Activated T-helper 17 cell treated with anti-CD3 and anti-CD28 coated beads, Interleukin-2, amount 50 U/mL, for 72 hours (primary cell): ENCODE data around the gene PPP1R3G. TPM values are rescaled to one million over a fixed set of nuclear protein-coding genes. Genes with fewer than 3 reads are reported as not detected.

ENCODE experiments used
- ATAC-seq: fragments of 150-1000 bp; cut with Tn5 transposase; replicated peaks from 2 replicates; pipeline ENCODE4 v1.10.0; 2021; ENCODE audit warnings: mild to moderate bottlenecking, moderate library complexity
- H3K27ac Mint-ChIP-seq: one replicate; pipeline ENCODE4 v1.8.0; 2022; ENCODE audit warnings: mixed read lengths
- H3K27me3 Mint-ChIP-seq: one replicate; pipeline ENCODE4 v1.8.0; 2022; ENCODE audit warnings: mixed read lengths
- H3K36me3 Mint-ChIP-seq: one replicate; pipeline ENCODE4 v1.8.0; 2022; ENCODE audit warnings: low read depth, mild to moderate bottlenecking, mixed read lengths
- H3K4me1 Mint-ChIP-seq: one replicate; pipeline ENCODE4 v1.8.0; 2022; ENCODE audit warnings: mixed read lengths
- H3K4me3 Mint-ChIP-seq: one replicate; pipeline ENCODE4 v1.8.0; 2022; ENCODE audit warnings: mild to moderate bottlenecking, mixed read lengths
- H3K9me3 Mint-ChIP-seq: one replicate; pipeline ENCODE4 v1.8.0; 2022; ENCODE audit warnings: mixed read lengths
- total RNA-seq, 2 donors: library from RNA; stranded (reverse); gene quantifications; one replicate each; pipeline ENCODE4 v1.2.3, GENCODE V29; 2022

PPP1R3G gene
- total RNA-seq, 2 donors from 2014 or later: 0.05 TPM; not detected in 1

- Mint-ChIP-seq H3K4me1 (peaks cover 6% of the 10 kb centered on the region), H3K36me3 (no peaks in the 10 kb centered on the region), H3K27me3 (peaks cover 26% of the 10 kb centered on the region), H3K9me3 (no peaks in the 10 kb centered on the region), H3K4me3 (no peak overlapping the region), H3K27ac (no peak overlapping the region)
- no peak for ATAC-seq
Measured at GRCh38 chr6:5094327-5094726, 9.2 kb downstream of the PPP1R3G start.

- Mint-ChIP-seq H3K36me3 (no peaks in the 10 kb centered on the region), H3K4me1 (peaks cover 6% of the 10 kb centered on the region), H3K27ac (no peak overlapping the region), H3K27me3 (peaks cover 23% of the 10 kb centered on the region), H3K9me3 (peaks cover 5% of the 10 kb centered on the region), H3K4me3 (no peak overlapping the region)
- ATAC-seq: no peak
Measured at GRCh38 chr6:5095236-5095635, 10.1 kb downstream of the PPP1R3G start.

- no peak overlapping the region for H3K4me3 Mint-ChIP-seq
- H3K9me3 Mint-ChIP-seq: peaks cover 10% of the 10 kb centered on the region
- peaks cover 15% of the 10 kb centered on the region for H3K27me3 Mint-ChIP-seq
- no peak for ATAC-seq
- H3K27ac Mint-ChIP-seq: no peak overlapping the region
- no peaks in the 10 kb centered on the region for H3K36me3 Mint-ChIP-seq
- peaks cover 4% of the 10 kb centered on the region for H3K4me1 Mint-ChIP-seq
Measured at GRCh38 chr6:5096482-5096881, 11.3 kb downstream of the PPP1R3G start.

GRCh38 chr6:5098501-5099270 lies 13.5 kb downstream of the PPP1R3G start:
- Mint-ChIP-seq H3K36me3 (no peaks in the 10 kb centered on the region), H3K9me3 (peaks cover 10% of the 10 kb centered on the region), H3K27ac (no peak overlapping the region), H3K4me1 (no peaks in the 10 kb centered on the region), H3K27me3 (peaks cover 5% of the 10 kb centered on the region), H3K4me3 (no peak overlapping the region)
- ATAC-seq: no peak

GRCh38 chr6:5099537-5099936 lies 14.4 kb downstream of the PPP1R3G start:
- no peaks in the 10 kb centered on the region for H3K36me3 Mint-ChIP-seq
- ATAC-seq: no peak
- H3K4me1 Mint-ChIP-seq: no peaks in the 10 kb centered on the region
- H3K9me3 Mint-ChIP-seq: peaks cover 10% of the 10 kb centered on the region
- no peak overlapping the region for H3K27ac Mint-ChIP-seq
- H3K4me3 Mint-ChIP-seq: no peak overlapping the region
- peaks cover 3% of the 10 kb centered on the region for H3K27me3 Mint-ChIP-seq

- Mint-ChIP-seq H3K27ac (no peak overlapping the region), H3K4me3 (no peak overlapping the region), H3K4me1 (no peaks in the 10 kb centered on the region), H3K27me3 (no peaks in the 10 kb centered on the region), H3K36me3 (no peaks in the 10 kb centered on the region), H3K9me3 (peaks cover 10% of the 10 kb centered on the region)
- no peak for ATAC-seq
Measured at GRCh38 chr6:5100806-5101205, 15.7 kb downstream of the PPP1R3G start.

- Mint-ChIP-seq H3K27ac (no peak overlapping the region), H3K4me3 (no peak overlapping the region), H3K9me3 (peaks cover 10% of the 10 kb centered on the region), H3K4me1 (no peaks in the 10 kb centered on the region), H3K36me3 (no peaks in the 10 kb centered on the region), H3K27me3 (no peaks in the 10 kb centered on the region)
- no peak for ATAC-seq
Measured at GRCh38 chr6:5102267-5102970, 17.3 kb downstream of the PPP1R3G start.

- peaks cover 10% of the 10 kb centered on the region for H3K9me3 Mint-ChIP-seq
- no peak for ATAC-seq
- H3K36me3 Mint-ChIP-seq: no peaks in the 10 kb centered on the region
- no peak overlapping the region for H3K4me3 Mint-ChIP-seq
- H3K27me3 Mint-ChIP-seq: no peaks in the 10 kb centered on the region
- H3K27ac Mint-ChIP-seq: no peak overlapping the region
- no peaks in the 10 kb centered on the region for H3K4me1 Mint-ChIP-seq
Measured at GRCh38 chr6:5103250-5103649, 18.1 kb downstream of the PPP1R3G start.

- Mint-ChIP-seq H3K9me3 (peaks cover 7% of the 10 kb centered on the region), H3K4me1 (no peaks in the 10 kb centered on the region), H3K27me3 (no peaks in the 10 kb centered on the region), H3K4me3 (no peak overlapping the region), H3K27ac (no peak overlapping the region), H3K36me3 (no peaks in the 10 kb centered on the region)
- ATAC-seq: no peak
Measured at GRCh38 chr6:5104667-5105066, 19.5 kb downstream of the PPP1R3G start.

GRCh38 chr6:5105146-5105545 lies 20.0 kb downstream of the PPP1R3G start:
- H3K27me3 Mint-ChIP-seq: no peaks in the 10 kb centered on the region
- no peak overlapping the region for H3K27ac Mint-ChIP-seq
- H3K4me1 Mint-ChIP-seq: no peaks in the 10 kb centered on the region
- H3K9me3 Mint-ChIP-seq: peaks cover 5% of the 10 kb centered on the region
- H3K4me3 Mint-ChIP-seq: no peak overlapping the region
- no peaks in the 10 kb centered on the region for H3K36me3 Mint-ChIP-seq
- ATAC-seq: no peak

GRCh38 chr6:5107341-5107740 lies 22.2 kb downstream of the PPP1R3G start:
- Mint-ChIP-seq H3K4me3 (no peak overlapping the region), H3K27me3 (no peaks in the 10 kb centered on the region), H3K36me3 (no peaks in the 10 kb centered on the region), H3K4me1 (no peaks in the 10 kb centered on the region), H3K27ac (no peak overlapping the region), H3K9me3 (no peaks in the 10 kb centered on the region)
- ATAC-seq: no peak

- Mint-ChIP-seq H3K4me1 (no peaks in the 10 kb centered on the region), H3K4me3 (no peak overlapping the region), H3K9me3 (no peaks in the 10 kb centered on the region), H3K36me3 (no peaks in the 10 kb centered on the region), H3K27me3 (no peaks in the 10 kb centered on the region), H3K27ac (no peak overlapping the region)
- ATAC-seq: no peak
Measured at GRCh38 chr6:5108068-5108467, 22.9 kb downstream of the PPP1R3G start.

GRCh38 chr6:5108536-5109150 lies 23.5 kb downstream of the PPP1R3G start:
- H3K36me3 Mint-ChIP-seq: no peaks in the 10 kb centered on the region
- ATAC-seq: no peak
- no peak overlapping the region for H3K4me3 Mint-ChIP-seq
- H3K27me3 Mint-ChIP-seq: no peaks in the 10 kb centered on the region
- H3K4me1 Mint-ChIP-seq: no peaks in the 10 kb centered on the region
- H3K9me3 Mint-ChIP-seq: no peaks in the 10 kb centered on the region
- H3K27ac Mint-ChIP-seq: no peak overlapping the region

GRCh38 chr6:5109436-5109835 lies 24.3 kb downstream of the PPP1R3G start:
- H3K4me3 Mint-ChIP-seq: no peak overlapping the region
- H3K36me3 Mint-ChIP-seq: no peaks in the 10 kb centered on the region
- ATAC-seq: no peak
- no peaks in the 10 kb centered on the region for H3K9me3 Mint-ChIP-seq
- no peaks in the 10 kb centered on the region for H3K27me3 Mint-ChIP-seq
- H3K27ac Mint-ChIP-seq: no peak overlapping the region
- no peaks in the 10 kb centered on the region for H3K4me1 Mint-ChIP-seq

- Mint-ChIP-seq H3K4me1 (no peaks in the 10 kb centered on the region), H3K27ac (no peak overlapping the region), H3K9me3 (no peaks in the 10 kb centered on the region), H3K27me3 (no peaks in the 10 kb centered on the region), H3K36me3 (no peaks in the 10 kb centered on the region), H3K4me3 (no peak overlapping the region)
- no peak for ATAC-seq
Measured at GRCh38 chr6:5110246-5110645, 25.1 kb downstream of the PPP1R3G start.
